ENCODE results near the gene KCNN3.

DNA sequence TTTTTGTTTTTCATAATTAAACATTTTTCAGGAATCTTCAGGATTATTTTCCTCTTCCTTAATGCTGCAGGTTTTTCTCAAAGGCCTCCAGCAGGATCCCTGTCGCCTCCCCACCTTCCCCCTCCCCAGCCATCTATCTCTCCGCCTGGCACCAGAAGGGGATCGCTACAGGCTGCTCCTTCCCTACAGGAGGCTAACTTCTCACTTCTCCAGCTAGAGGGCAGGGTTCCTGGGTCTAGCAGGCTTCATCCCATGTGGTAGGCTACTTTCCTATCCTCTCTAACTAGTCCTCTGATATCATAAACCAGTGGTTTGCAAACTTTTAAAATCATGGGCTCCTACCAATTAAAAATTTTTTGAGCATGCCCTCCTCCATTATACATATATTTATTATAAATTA is 104.1 kb downstream of the KCNN3 start:
- no peak for TF ChIP-seq TAF1 (IDR thresholded peaks at IDR 0.05; ENCODE audit: borderline replicate concordance, insufficient read depth, low read length)
- no peak for TF ChIP-seq SIN3A (IDR thresholded peaks at IDR 0.05; ENCODE audit: borderline replicate concordance, insufficient read depth, low read length)
- TF ChIP-seq POLR2AphosphoS5 (IDR thresholded peaks at IDR 0.05; ENCODE audit: low read depth, low read length) = no peak

All from PFSK-1 (cell line).